Activated CD4-positive, alpha-beta T cell treated with anti-CD3 and anti-CD28 coated beads for 24 hours (primary cell): ENCODE results near the gene RAB30.
"Not testable (repeated sequence)": the region's sequence is repeated elsewhere in the genome, so short reads cannot be mapped to it uniquely, and the experiment has no call there.

Source experiments
- DNase-seq, 2 donors: peaks; one replicate each; pipeline ENCODE4 v3.0.0-alpha.2; 2020; ENCODE audit warnings: low read depth in 2 of 2

The RAB30 gene

DNA sequence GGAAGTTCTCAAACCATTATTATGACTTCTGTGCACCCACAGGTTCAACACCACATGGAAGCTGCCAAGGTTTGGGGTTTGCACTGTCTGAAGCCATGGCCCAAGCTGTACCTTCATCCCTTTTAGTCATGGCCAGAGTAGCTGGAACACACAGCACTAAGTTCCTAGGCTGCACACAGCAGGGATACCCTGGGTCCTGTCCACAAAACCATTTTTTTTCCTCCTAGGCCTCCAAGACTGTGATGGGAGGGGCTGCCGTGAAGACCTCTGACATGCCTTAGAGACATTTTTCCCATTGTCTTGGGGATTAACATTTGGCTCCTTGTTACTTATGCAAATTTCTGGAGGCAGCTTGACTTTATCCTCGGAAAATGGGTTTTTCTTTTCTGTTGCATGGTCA, 127.5 kb downstream of the RAB30 start:
- DNase-seq, result no peak

GRCh38 chr11:82943430-82943829, 128.3 kb downstream of the RAB30 start:
- not testable (repeated sequence) for DNase-seq

- no peak for DNase-seq
Measured at GRCh38 chr11:82942376-82942775, 129.3 kb downstream of the RAB30 start.

- DNase-seq, result no peak
Measured at GRCh38 chr11:82939456-82939855, 132.2 kb downstream of the RAB30 start.

DNA sequence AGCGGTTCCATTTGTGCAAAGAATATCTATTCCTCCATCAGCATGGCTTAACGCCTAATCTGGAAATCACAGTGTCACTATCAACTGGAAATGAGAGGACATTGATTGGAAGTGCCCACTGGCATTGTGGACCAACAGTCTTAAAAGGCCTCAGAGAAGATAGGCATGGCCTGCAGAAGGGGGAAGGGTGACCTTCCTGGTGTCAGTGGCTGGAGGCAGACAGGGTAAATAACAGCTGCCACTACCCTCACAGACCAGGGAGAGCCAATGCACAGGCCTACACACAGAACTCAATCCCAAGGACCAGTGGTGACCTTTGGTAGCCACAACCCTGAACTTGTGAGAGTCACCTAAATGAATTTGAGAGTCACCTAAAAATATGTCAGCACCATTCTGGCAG, 134.1 kb downstream of the RAB30 start:
- no peak for DNase-seq

GRCh38 chr11:82936261-82936660, 135.4 kb downstream of the RAB30 start:
- DNase-seq, result no peak

- no peak for DNase-seq
Measured at GRCh38 chr11:82932564-82932963, 139.1 kb downstream of the RAB30 start.

DNA sequence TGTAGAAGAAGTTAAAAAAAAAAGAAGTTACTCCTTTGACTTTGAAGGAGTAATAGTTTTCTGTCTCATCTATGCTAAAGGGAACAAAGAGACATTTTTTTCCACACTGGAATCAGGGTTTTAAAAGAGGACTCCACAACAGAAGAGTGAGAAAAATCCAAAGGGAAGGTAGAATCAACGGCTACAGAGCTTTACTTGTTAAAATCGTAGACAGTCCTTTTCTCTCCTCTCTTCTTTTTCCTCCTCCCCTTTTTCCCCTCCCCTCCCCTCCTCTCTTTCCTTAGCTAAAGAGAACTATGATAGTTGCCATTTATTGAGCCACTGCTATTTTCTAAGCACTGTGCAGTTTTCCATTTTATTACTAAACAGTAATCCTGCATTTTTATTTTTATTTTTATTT, 141.0 kb downstream of the RAB30 start:
- DNase-seq, result no peak

DNA sequence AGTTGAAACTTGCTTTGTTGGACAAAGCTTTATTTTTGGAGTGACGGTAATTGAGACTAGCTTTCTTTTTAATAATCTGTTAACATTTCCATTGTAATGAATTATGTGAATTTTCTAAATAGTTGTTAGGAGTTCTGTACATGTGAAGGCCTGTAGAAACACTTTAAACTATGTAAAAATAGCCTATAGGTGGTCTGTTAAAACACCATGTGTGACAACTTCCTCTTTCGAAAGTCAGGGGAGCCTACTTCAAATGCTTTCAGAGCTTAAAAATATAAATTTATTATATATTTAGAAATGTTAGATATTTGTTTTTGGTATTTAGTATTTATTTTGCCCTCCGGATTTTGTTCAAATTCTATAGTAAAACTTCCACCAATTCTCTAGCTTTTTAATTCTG, 141.5 kb downstream of the RAB30 start:
- no peak for DNase-seq

GRCh38 chr11:82929121-82929520, 142.6 kb downstream of the RAB30 start:
- no peak for DNase-seq

DNA sequence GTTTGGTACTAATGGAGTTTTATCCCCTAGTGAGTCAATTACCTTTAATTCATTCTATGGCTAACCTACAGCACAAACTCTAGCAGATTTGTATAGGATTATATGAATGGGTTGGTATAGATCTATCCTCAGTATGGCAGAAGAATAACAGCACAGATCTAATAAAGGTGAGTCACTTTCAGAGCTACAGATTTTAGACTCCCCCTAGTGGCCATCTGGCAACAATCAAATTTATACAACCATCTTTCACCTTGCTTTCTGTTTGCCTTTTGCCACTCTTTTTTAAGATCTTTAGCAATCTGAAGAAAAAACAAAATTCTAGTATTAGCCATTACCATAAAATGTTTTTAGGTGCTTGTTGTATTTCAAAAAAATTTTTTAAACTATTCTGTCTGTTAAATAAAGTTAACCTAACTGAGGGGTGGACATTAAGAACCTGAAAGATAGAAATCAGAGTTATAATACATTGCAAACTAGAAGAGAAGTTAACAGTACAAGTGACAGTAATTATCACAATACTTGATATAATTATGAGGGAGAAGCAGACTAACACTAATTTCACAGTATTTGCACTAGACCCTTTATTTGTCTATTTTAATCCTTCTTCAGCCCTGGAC, 144.3 kb downstream of the RAB30 start:
- peak in 1 of 2 donors; percentile 39 for DNase-seq

GRCh38 chr11:82924522-82925224, 147.0 kb downstream of the RAB30 start:
- DNase-seq, result no peak
